H1 (cell line): ENCODE data around the gene CROCC2. TPM values are rescaled to one million over a fixed set of nuclear protein-coding genes. Genes with fewer than 3 reads are reported as not detected.

ENCODE experiments used
- CTCF ChIA-PET: fragments of 300-600 bp; sonication (Branson Sonifier 250); formaldehyde crosslinking; loops from one replicate; lab custom pipeline; 2021; ENCODE audit not compliant: partially characterized antibody; lab: Charles Lee
- POLR2A ChIA-PET: fragments of 300-600 bp; sonication (Branson Sonifier 250); formaldehyde crosslinking; loops from one replicate; lab custom pipeline; 2021; ENCODE audit warnings: inconsistent platforms; ENCODE audit not compliant: partially characterized antibody; lab: Charles Lee
- DNase-seq, 2 experiments: peaks; one replicate each; pipeline versions ENCODE4 v3.0.0 to v3.0.0-alpha.2; 2010 to 2022; ENCODE audit warnings: low spot score in 2 of 2, low read depth in 1 of 2, mixed read lengths in 1 of 2
- FAIRE-seq: peaks from 2 replicates; lab custom pipeline; 2011; peaks lifted over from hg19 to GRCh38; lab: Jason Lieb, UNC
- H2AFZ ChIP-seq: 2 replicates; pipeline ENCODE4 v1.8.1; 2012; ENCODE audit warnings: low read length, inconsistent platforms
- H2AK5ac ChIP-seq: 2 replicates; pipeline ENCODE4 v1.6.1; 2013; ENCODE audit warnings: low read depth, low read length
- H2BK120ac ChIP-seq: replicated peaks from 2 replicates; pipeline ENCODE3; 2013; ENCODE audit warnings: low read depth, low read length, inconsistent platforms
- H2BK12ac ChIP-seq: 2 replicates; pipeline ENCODE4 v1.6.1; 2013; ENCODE audit warnings: low read depth, low read length
- H2BK15ac ChIP-seq: 2 replicates; pipeline ENCODE4 v1.6.1; 2013; ENCODE audit warnings: low read length
- H2BK20ac ChIP-seq: 2 replicates; pipeline ENCODE4 v1.6.1; 2013; ENCODE audit warnings: low read length
- H2BK5ac ChIP-seq: 2 replicates; pipeline ENCODE4 v1.6.1; 2013; ENCODE audit warnings: low read depth, low read length
- H3K14ac ChIP-seq: 2 replicates; pipeline ENCODE4 v1.6.1; 2013; ENCODE audit warnings: inconsistent platforms; ENCODE audit not compliant: insufficient read length
- H3K18ac ChIP-seq: 2 replicates; pipeline ENCODE4 v1.6.1; 2013; ENCODE audit warnings: low read length; ENCODE audit errors: extremely low read depth
- H3K23ac ChIP-seq: 2 replicates; pipeline ENCODE4 v1.6.1; 2013; ENCODE audit warnings: inconsistent platforms; ENCODE audit not compliant: insufficient read length
- H3K23me2 ChIP-seq: 2 replicates; pipeline ENCODE4 v1.6.1; 2013; ENCODE audit warnings: low read depth, low read length
- H3K27ac ChIP-seq: 2 replicates; pipeline ENCODE4 v1.6.1; 2011; ENCODE audit warnings: low read depth, low read length, inconsistent platforms
- H3K27me3 ChIP-seq, 4 experiments: replicated peaks in 1 of 4; 1 replicate in 1 of 4; 2 replicates in 3 of 4; pipeline versions ENCODE4 v1.6.1 to v1.8.1; 2011 to 2013; ENCODE audit warnings: low read length in 3 of 4, mild to moderate bottlenecking in 3 of 4, inconsistent platforms in 2 of 4, mixed read lengths in 2 of 4, moderate library complexity in 1 of 4; ENCODE audit not compliant: control insufficient read depth in 3 of 4, insufficient read depth in 3 of 4; ENCODE audit errors: extremely low read depth in 1 of 4
- H3K36me3 ChIP-seq, 4 experiments: 2 replicates each; pipeline versions ENCODE4 v1.6.1 to v1.8.1; 2011 to 2013; ENCODE audit warnings: mild to moderate bottlenecking in 4 of 4, low read length in 3 of 4, moderate library complexity in 2 of 4, control low read depth in 1 of 4, inconsistent platforms in 1 of 4; ENCODE audit not compliant: insufficient read depth in 4 of 4, control insufficient read depth in 2 of 4
- H3K4ac ChIP-seq: replicated peaks from 2 replicates; pipeline ENCODE3; 2013; ENCODE audit warnings: low read length, low read depth, mixed read lengths, inconsistent platforms; ENCODE audit not compliant: insufficient read length
- H3K4me1 ChIP-seq, 4 experiments: replicated peaks in 1 of 4; 1 replicate in 1 of 4; 2 replicates in 3 of 4; pipeline versions ENCODE4 v1.6.1 to v1.8.1; 2011 to 2013; ENCODE audit warnings: low read length in 3 of 4, inconsistent platforms in 2 of 4, mixed read lengths in 1 of 4; ENCODE audit not compliant: insufficient read depth in 4 of 4, control insufficient read depth in 3 of 4
- H3K4me2 ChIP-seq, 2 experiments: 2 replicates each; pipeline versions ENCODE4 v1.6.1 to v1.8.1; 2011 to 2013; ENCODE audit warnings: low read depth in 2 of 2, low read length in 2 of 2, control low read depth in 1 of 2, inconsistent platforms in 1 of 2, mild to moderate bottlenecking in 1 of 2; ENCODE audit not compliant: insufficient read depth in 1 of 2
- H3K4me3 ChIP-seq, 4 experiments: fragments of 200-600, 300-600 bp in 1 of 4; sonication (generic), shearing (Covaris generic), sonication (Bioruptor Twin) in 1 of 4; 2 replicates each; pipeline versions ENCODE4 v1.5.1 to v1.8.1; 2011 to 2016; ENCODE audit warnings: low read length in 4 of 4, low read depth in 3 of 4, control low read depth in 2 of 4, inconsistent platforms in 2 of 4, mild to moderate bottlenecking in 2 of 4, mixed read lengths in 1 of 4, moderate library complexity in 1 of 4; ENCODE audit not compliant: insufficient read depth in 2 of 4; ENCODE audit errors: extremely low read depth in 1 of 4
- H3K56ac ChIP-seq: replicated peaks from 2 replicates; pipeline ENCODE3; 2013; ENCODE audit warnings: low read depth, mild to moderate bottlenecking, mixed read lengths, low read length, inconsistent platforms; ENCODE audit not compliant: insufficient read length
- H3K79me1 ChIP-seq: 2 replicates; pipeline ENCODE4 v1.6.1; 2013; ENCODE audit warnings: low read depth, low read length, control low read depth
- H3K79me2 ChIP-seq, 2 experiments: 2 replicates each; pipeline versions ENCODE4 v1.6.1 to v1.8.1; 2012 to 2013; ENCODE audit warnings: low read length in 2 of 2, mild to moderate bottlenecking in 2 of 2, inconsistent platforms in 1 of 2; ENCODE audit not compliant: insufficient read depth in 2 of 2, control insufficient read depth in 1 of 2
- H3K9ac ChIP-seq, 4 experiments: replicated peaks in 1 of 4; 1 replicate in 1 of 4; 2 replicates in 3 of 4; pipeline versions ENCODE4 v1.6.1 to v1.8.1; 2011 to 2013; ENCODE audit warnings: low read depth in 3 of 4, low read length in 3 of 4, control low read depth in 2 of 4, mild to moderate bottlenecking in 2 of 4, moderate library complexity in 2 of 4, inconsistent platforms in 1 of 4; ENCODE audit errors: extremely low read depth in 1 of 4
- H3K9me3 ChIP-seq, 2 experiments: 2 replicates each; pipeline versions ENCODE4 v1.6.1 to v1.8.1; 2012 to 2013; ENCODE audit warnings: mild to moderate bottlenecking in 2 of 2, moderate library complexity in 2 of 2, control low read depth in 1 of 2, inconsistent platforms in 1 of 2, low read depth in 1 of 2, low read length in 1 of 2, mixed read lengths in 1 of 2; ENCODE audit not compliant: insufficient read depth in 2 of 2
- H4K20me1 ChIP-seq, 2 experiments: replicated peaks in 1 of 2; 2 replicates each; pipeline versions ENCODE3 to v1.8.1; 2011 to 2013; ENCODE audit warnings: inconsistent platforms in 2 of 2, low read length in 2 of 2, mild to moderate bottlenecking in 1 of 2; ENCODE audit not compliant: insufficient read depth in 2 of 2, control insufficient read depth in 1 of 2
- H4K5ac ChIP-seq: 2 replicates; pipeline ENCODE4 v1.6.1; 2013; ENCODE audit warnings: low read length, low read depth, mixed read lengths, inconsistent platforms; ENCODE audit not compliant: insufficient read length
- H4K8ac ChIP-seq: 2 replicates; pipeline ENCODE4 v1.8.0; 2013; ENCODE audit warnings: mild to moderate bottlenecking, moderate library complexity, low read length, inconsistent platforms; ENCODE audit not compliant: insufficient read depth; ENCODE audit errors: extremely low read depth
- H4K91ac ChIP-seq: replicated peaks from 2 replicates; pipeline ENCODE3; 2013; ENCODE audit warnings: low read length, mixed read lengths, inconsistent platforms; ENCODE audit not compliant: insufficient read length
- ASH2L ChIP-seq: fragments of 200-600, 300-600 bp; sonication (generic); IDR thresholded peaks from one replicate; pipeline ENCODE4 v1.7.1; 2017; ENCODE audit warnings: low read length
- BCL11A ChIP-seq, 2 experiments: IDR thresholded peaks; one replicate each; pipeline ENCODE4 v1.6.1; 2011; ENCODE audit warnings: low read depth in 2 of 2, low read length in 2 of 2, mild to moderate bottlenecking in 2 of 2
- CTBP2 ChIP-seq: IDR thresholded peaks from 2 replicates; pipeline ENCODE4 v1.7.0; 2011; ENCODE audit warnings: borderline replicate concordance, mild to moderate bottlenecking, moderate library complexity, mixed read lengths, low read length; ENCODE audit not compliant: insufficient read depth, insufficient read length
- HDAC2 ChIP-seq, 2 experiments: fragments of 300-600 bp in 1 of 2; sonication (generic) in 1 of 2; IDR thresholded peaks; 2 replicates each; pipeline ENCODE4 v1.6.1; 2011 to 2012; ENCODE audit warnings: low read depth in 2 of 2, low read length in 2 of 2, mild to moderate bottlenecking in 2 of 2, moderate library complexity in 2 of 2, borderline replicate concordance in 1 of 2, inconsistent platforms in 1 of 2
- JUN ChIP-seq: IDR thresholded peaks from 2 replicates; pipeline ENCODE4 v1.6.1; 2011; ENCODE audit warnings: low read depth, mild to moderate bottlenecking, improper control_type of control experiment, low read length
- KDM1A ChIP-seq: fragments of 200-600, 300-600 bp; sonication (generic); IDR thresholded peaks from 2 replicates; pipeline ENCODE4 v1.7.1; 2016; ENCODE audit warnings: mild to moderate bottlenecking, low read length, borderline replicate concordance
- MAX ChIP-seq: IDR thresholded peaks from 2 replicates; pipeline ENCODE4 v1.6.1; 2012; ENCODE audit warnings: inconsistent platforms
- NANOG ChIP-seq: IDR thresholded peaks from 2 replicates; pipeline ENCODE4 v1.6.1; 2011; ENCODE audit warnings: low read length, low read depth, mild to moderate bottlenecking, inconsistent platforms; ENCODE audit not compliant: insufficient read depth, poor library complexity, severe bottlenecking
- POU5F1 ChIP-seq: IDR thresholded peaks from 2 replicates; pipeline ENCODE4 v1.6.1; 2011; ENCODE audit warnings: low read depth, mild to moderate bottlenecking, low read length, moderate library complexity
- SIN3A ChIP-seq, 2 experiments: IDR thresholded peaks in 1 of 2; conservative IDR thresholded peaks in 1 of 2; 2 replicates each; pipeline ENCODE4 v1.6.1; 2011 to 2012; ENCODE audit warnings: low read length in 2 of 2, improper control_type of control experiment in 1 of 2, low read depth in 1 of 2, mild to moderate bottlenecking in 1 of 2
- SIRT6 ChIP-seq: IDR thresholded peaks from one replicate; pipeline ENCODE4 v1.7.1; 2012; ENCODE audit warnings: low read length, inconsistent platforms
- SIX5 ChIP-seq: IDR thresholded peaks from 2 replicates; pipeline ENCODE4 v1.6.1; 2011; ENCODE audit warnings: mild to moderate bottlenecking, low read depth, low read length
- TCF12 ChIP-seq: IDR thresholded peaks from 2 replicates; pipeline ENCODE4 v1.6.1; 2011; ENCODE audit warnings: low read depth, mild to moderate bottlenecking, low read length
- TEAD4 ChIP-seq: IDR thresholded peaks from 2 replicates; pipeline ENCODE4 v1.6.1; 2012; ENCODE audit warnings: low read depth, low read length, inconsistent platforms, mixed read lengths
- YY1 ChIP-seq: IDR thresholded peaks from 2 replicates; pipeline ENCODE4 v1.6.1; 2011; ENCODE audit warnings: low read depth, mild to moderate bottlenecking, low read length
- whole genome bisulfite sequencing, 2 experiments: shearing (Covaris generic) in 1 of 2; methylation state at CpG; one replicate each; pipeline versions ENCODE4 v1.1.6 to v1.1.7; 2013 to 2015; ENCODE audit warnings: low lambda C conversion rate in 2 of 2, mixed read lengths in 2 of 2, inconsistent platforms in 1 of 2, low coverage in 1 of 2, missing lambda C conversion rate in 1 of 2; ENCODE audit not compliant: insufficient replicate concordance in 2 of 2, insufficient coverage in 1 of 2, insufficient read length in 1 of 2; ENCODE audit errors: extremely low coverage in 1 of 2, missing lambda C conversion rate in 1 of 2; 5-methylcytosine and 5-hydroxymethylcytosine counted together
- polyA plus RNA-seq, 7 experiments: library from polyadenylated mRNA; depleted of rRNA in 3 of 7; stranded (reverse) in 5 of 7; unstranded in 2 of 7; fragments of >200 nt in 5 of 7; fragments of 200-250 nt in 2 of 7; gene quantifications; 1 replicate in 5 of 7; 2 replicates in 1 of 7; 4 replicates in 1 of 7; pipeline versions ENCODE4 v1.2.1 to v1.2.3, GENCODE V29; 2011 to 2013; ENCODE audit warnings: missing spikeins in 2 of 7, mixed read lengths in 2 of 7
- total RNA-seq: library from RNA; stranded (reverse); fragmentation: NEBNext Ultra II Directional; extraction: Animal tissue kit (Norgen Biotek cat#: 25700); gene quantifications from 2 replicates; pipeline ENCODE4 v1.2.1, GENCODE V29; 2021

Gene CROCC2
- total and polyA plus RNA-seq, 2 of the 8 experiments (the other 6 are each of a cell fraction or from before 2014, with no cell fraction given), result not detected

GRCh38 chr2:240990266-240990529 lies 84.1 kb downstream of the CROCC2 start:
- DNase-seq (no peak), FAIRE-seq (no peak)
- Histone ChIP-seq H2BK12ac (no peak overlapping the region), H3K27me3 (no peaks in the 10 kb centered on the region), H3K4me3 (no peak overlapping the region), H3K79me1 (no peaks in the 10 kb centered on the region), H3K4me1 (no peaks in the 10 kb centered on the region; a peak in 1 of 7 replicates), H4K5ac (no peak overlapping the region), H2BK15ac (no peak overlapping the region), H3K79me2 (no peaks in the 10 kb centered on the region), H2AFZ (no peak overlapping the region), H3K9ac (no peak overlapping the region), H3K14ac (no peak overlapping the region), H3K9me3 (peaks cover 6 to 21% of the 10 kb centered on the region in 2 experiments; a peak in 3 of 4 replicates), H3K23me2 (peaks cover 2% of the 10 kb centered on the region; the same call in 1 of the 2 replicates), H2BK20ac (no peak overlapping the region), H3K18ac (no peak overlapping the region), H2AK5ac (no peak overlapping the region; the same call in 1 of the 2 replicates), H3K36me3 (no peaks in the 10 kb centered on the region), H2BK120ac (no peak overlapping the region), H4K8ac (no peak overlapping the region), H3K4ac (no peak overlapping the region), H4K91ac (no peak overlapping the region), H4K20me1 (peaks cover 0 to 2% of the 10 kb centered on the region in 2 experiments), H3K4me2 (no peak overlapping the region), H2BK5ac (no peak overlapping the region), H3K56ac (no peak overlapping the region), H3K27ac (no peak overlapping the region), H3K23ac (no peak overlapping the region)
- 92% methylated on average over 2 of the region's 2 CpGs; no CpG with 5 or more reads in 1 of the 2 experiments for WGBS, 2 experiments
- ChIA-PET CTCF (interaction anchor here (1.5 to 2.8 kb wide), 2 partner anchors 11 to 157 kb away, joined by 3 to 14 read pairs; no protein-coding TSS in a partner anchor), POLR2A (no interaction called here)
- TF ChIP-seq NANOG (no peak), POU5F1 (no peak), BCL11A (IDR thresholded peaks at IDR 0.05; ENCODE audit: low read depth in 2 of 2, low read length in 2 of 2) (no peak), CTBP2 (no peak), SIN3A (conservative IDR thresholded peaks at IDR 0.05 in 1 of 2, IDR thresholded peaks at IDR 0.05 in 1 of 2; ENCODE audit: low read depth in 1 of 2, low read length in 2 of 2) (no peak), HDAC2 (IDR thresholded peaks at IDR 0.05; ENCODE audit: borderline replicate concordance in 1 of 2, low read depth in 2 of 2, low read length in 2 of 2) (no peak), TCF12 (no peak), JUN (no peak), SIX5 (no peak), MAX (no peak), SIRT6 (no peak), KDM1A (no peak), ASH2L (no peak), TEAD4 (no peak), YY1 (no peak)
